IPS DF 4.7 (cell line): ENCODE results near the gene SIGLEC11.
"Not testable (repeated sequence)": the region's sequence is repeated elsewhere in the genome, so short reads cannot be mapped to it uniquely, and the experiment has no call there.

ENCODE experiments used
- DNase-seq: peaks from one replicate; pipeline ENCODE4 v3.0.0-alpha.2; 2013; ENCODE audit warnings: low spot score; ENCODE audit errors: extremely low read depth

Gene SIGLEC11

DNA sequence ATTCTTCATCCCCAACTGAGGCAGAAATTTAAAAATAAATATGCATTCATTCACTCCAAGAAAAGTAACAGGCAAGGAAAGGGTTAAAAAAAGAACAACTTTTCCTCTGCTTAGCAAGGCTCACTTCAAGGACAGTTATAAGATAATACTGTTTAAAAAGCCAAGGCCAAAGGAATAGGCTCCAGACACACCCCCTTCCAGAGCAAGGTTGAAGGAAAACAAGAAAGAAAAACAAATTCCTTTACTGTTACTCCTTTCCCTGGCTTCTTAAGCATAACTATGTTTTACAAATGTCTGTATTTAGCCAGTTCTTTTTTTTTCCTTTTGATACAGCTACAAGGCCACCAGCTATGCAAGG is 8.5 kb downstream of the SIGLEC11 start:
- DNase-seq, result no peak

- DNase-seq, result no peak
Observed at GRCh38 chr19:49951806-49952478, 9.0 kb downstream of the SIGLEC11 start.

- DNase-seq, result no peak
Observed at GRCh38 chr19:49950956-49951526, 9.9 kb downstream of the SIGLEC11 start.

- DNase-seq, result no peak
Observed at GRCh38 chr19:49950590-49950948, 10.4 kb downstream of the SIGLEC11 start.

DNA sequence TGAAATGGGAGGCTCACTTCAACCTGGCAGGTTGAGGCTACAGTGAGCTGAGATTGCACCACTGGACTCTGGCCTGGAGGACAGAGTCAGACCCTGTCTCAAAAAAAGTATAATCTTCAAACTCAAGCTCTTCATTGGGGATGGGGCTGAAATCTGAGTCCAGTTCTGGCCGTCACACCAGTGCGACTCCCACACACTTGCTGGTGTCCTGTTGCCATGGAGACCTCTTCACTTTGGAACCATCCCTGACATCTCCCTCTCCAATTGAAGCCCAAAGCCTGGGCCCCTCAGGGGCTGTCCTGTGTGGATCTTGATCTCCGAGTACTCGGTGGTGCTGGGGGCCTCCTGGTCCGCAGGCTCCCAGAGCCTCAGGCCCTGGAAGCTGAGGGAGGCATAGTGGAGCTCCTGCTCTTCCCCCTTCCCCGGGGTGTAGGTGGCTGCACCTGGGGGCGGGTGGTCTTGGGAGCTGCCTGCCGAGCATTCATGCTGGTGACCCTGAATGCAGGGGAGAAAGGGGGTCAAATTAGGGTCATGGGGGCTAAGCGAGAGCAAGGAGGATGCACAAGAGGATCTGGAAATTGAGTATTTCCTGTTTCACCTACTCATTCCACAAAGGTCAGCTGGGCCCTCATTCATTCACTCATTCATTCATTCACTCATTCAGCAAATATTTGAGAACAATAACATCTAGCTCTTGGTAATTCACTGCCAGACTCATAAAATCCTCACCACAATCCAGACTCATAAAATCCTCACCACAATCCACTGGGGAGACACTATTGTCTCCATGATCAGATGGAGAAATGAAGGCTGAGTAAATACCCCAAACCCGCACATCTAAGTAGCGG is 11.0 kb downstream of the SIGLEC11 start:
- DNase-seq, result no peak

DNA sequence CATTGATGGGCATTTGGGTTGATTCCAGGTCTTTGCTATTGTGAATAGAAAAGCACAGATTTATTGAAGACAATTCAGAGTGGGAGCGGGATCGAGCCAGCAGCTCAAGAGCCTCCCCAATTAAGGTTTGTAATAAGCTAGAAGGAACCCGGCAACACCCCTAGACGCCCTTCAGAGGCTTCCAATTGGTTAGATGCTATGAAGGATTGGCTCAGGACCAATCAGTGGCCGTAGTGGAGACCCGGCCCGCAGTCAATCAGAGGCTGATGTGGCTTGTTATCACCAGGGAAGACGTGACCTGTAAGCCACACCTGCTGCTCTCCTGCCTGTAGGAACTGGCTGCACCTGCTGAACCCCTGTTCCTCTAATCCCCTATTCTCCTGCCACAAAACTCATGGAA is 14.6 kb downstream of the SIGLEC11 start:
- no peak for DNase-seq

DNA sequence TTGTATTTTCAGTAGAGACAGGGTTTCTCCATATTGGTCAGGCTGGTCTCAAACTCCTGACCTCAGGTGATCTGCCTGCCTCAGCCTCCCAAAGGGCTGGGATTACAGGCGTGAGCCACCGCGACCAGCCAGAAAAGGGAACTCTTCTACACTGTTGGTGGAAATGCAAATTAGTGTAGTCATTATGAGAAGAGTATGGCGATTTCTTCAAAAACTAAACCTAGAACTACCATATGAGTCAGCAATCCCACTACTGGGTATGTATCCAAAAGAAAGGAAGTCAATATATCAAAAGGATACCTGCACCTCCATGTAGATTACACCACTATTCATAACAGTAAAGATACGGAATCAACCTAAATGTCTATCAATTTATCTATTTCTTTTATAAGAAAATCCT is 16.4 kb downstream of the SIGLEC11 start:
- DNase-seq, result not testable (repeated sequence)

DNA sequence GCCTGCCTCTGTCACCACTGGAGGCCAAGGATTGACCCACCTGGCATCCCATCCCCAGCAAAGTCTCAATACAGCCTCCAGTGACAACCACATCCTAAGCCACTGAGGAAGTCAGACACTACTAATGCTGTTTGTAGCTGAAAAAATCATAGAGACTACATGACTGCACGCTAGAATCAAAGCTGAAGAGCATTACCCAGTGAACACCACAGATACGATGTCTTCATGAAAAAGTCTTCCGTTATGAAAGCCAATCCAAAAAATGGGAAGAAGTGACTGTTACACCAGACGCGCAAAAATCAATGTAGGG is 20.5 kb downstream of the SIGLEC11 start:
- DNase-seq, result no peak

- no peak for DNase-seq
Observed at GRCh38 chr19:49939721-49940481, 21.1 kb downstream of the SIGLEC11 start.

DNA sequence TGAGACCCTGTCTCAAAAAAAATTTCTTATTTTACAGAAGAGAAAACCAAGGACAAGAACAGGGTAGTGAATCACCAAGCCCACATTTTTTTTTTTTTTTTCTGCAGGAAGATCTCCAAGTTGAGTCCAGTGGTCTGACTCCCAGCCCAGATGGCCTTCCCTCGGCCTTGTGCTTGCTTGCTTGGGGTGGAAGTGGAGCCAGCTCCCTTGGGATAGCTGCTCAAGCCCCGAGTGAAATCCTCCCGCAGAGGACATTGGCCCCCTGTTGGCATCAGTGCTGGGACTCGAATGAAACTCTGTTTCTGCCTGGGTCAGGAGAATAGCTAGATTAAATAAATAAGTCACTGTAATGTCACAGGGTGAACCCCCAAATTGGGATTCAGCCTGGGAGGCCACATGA is 22.3 kb downstream of the SIGLEC11 start:
- DNase-seq, result no peak

DNA sequence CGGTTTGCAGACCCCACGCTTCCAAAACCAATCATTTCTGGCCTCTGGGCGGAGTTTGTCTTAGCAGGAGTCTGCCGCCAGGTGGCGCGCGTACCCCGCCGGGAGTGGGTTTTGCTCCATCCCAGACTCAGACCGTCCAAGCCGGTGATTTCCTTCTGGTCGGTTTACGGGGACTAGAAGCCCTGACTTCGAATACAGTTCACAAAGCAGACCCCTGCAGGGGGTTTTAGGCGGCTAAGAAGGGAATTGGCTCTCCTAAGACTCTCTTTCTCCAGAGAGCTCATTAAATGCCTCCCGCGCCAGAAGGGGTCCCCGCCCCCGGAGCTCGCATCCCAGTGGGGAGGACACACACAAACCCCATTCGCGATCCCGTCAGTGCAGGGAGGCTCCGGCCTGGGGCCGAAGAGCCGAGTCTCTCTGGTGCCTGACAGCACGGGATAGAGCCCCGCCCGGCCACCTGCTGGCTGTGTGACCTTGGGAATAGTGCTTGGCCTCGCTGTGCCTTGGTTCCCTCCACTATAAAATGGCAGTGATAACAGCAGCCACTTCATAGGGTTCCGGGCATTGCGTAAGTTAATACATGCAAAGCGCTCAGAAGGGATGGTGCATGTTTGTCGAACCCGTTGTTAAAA is 23.1 kb downstream of the SIGLEC11 start:
- DNase-seq, result no peak

DNA sequence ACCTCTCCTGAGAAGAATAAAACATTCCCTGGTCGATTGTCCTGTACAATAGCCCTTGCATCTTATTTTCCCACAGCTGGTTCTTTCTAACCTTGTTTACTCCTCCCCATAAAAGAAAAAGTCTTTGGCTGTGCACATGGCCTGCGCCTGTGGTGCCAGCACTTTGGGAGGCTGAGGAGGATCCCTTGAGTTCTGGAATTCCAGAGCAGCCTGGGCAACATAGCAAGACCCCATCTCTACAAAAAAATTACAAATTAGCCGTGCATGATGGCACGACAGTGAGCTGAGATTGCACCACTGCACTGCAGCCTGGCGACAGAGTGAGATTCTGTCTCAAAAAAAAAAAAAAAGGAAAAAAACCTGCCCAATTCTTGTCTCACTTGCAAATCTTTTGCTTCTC is 24.4 kb downstream of the SIGLEC11 start:
- DNase-seq, result no peak

- DNase-seq, result no peak
Observed at GRCh38 chr19:49933643-49934042, 27.3 kb downstream of the SIGLEC11 start.

DNA sequence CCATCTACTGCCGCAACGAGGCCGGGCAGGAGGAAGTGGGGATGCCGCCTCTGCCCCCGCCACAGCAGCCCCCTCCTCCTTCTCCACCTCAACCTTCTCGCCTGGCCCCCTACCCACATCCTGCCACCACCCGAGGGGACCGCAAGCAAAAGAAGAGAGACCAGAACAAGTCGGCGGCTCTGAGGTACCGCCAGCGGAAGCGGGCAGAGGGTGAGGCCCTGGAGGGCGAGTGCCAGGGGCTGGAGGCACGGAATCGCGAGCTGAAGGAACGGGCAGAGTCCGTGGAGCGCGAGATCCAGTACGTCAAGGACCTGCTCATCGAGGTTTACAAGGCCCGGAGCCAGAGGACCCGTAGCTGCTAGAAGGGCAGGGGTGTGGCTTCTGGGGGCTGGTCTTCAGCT is 28.2 kb downstream of the SIGLEC11 start:
- DNase-seq, result no peak

GRCh38 chr19:49932041-49932451 is 28.9 kb downstream of the SIGLEC11 start:
- no peak for DNase-seq

DNA sequence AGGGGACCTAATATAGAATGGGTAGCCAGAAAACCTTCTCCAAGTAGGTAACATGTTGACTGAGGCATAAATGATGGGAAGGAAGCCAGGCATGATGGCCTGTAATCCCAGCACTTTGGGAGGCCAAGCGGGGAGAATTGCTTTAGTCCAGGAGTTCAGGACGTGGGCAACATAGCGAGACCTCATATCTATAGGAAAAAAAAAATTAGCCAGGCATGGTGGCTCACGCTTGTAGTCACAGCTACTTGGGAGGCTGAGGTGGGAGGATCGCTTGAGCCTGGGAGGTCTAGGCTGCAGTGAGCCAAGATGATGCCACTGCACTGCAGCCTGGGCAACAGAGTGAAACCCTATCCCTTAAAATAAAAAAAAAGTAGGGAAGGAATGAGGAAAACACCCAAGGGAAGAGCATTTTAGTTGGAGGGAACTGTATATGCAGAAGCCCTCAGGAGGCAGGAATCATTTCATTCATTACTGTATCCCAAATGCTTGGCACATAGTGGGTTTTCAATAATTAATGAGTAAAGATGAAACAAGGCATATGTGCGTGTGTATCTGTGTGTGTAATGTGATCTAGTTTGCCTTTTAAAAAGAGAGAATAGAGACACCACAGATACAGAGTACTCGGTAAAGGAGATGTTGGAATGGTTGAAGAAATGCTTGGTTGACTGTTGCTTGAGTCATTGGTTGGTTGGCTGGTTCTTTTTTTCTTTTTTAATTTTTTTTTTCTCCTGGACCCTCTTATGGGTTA is 29.5 kb downstream of the SIGLEC11 start:
- no peak for DNase-seq

GRCh38 chr19:49930483-49931011 is 30.4 kb downstream of the SIGLEC11 start:
- no peak for DNase-seq

DNA sequence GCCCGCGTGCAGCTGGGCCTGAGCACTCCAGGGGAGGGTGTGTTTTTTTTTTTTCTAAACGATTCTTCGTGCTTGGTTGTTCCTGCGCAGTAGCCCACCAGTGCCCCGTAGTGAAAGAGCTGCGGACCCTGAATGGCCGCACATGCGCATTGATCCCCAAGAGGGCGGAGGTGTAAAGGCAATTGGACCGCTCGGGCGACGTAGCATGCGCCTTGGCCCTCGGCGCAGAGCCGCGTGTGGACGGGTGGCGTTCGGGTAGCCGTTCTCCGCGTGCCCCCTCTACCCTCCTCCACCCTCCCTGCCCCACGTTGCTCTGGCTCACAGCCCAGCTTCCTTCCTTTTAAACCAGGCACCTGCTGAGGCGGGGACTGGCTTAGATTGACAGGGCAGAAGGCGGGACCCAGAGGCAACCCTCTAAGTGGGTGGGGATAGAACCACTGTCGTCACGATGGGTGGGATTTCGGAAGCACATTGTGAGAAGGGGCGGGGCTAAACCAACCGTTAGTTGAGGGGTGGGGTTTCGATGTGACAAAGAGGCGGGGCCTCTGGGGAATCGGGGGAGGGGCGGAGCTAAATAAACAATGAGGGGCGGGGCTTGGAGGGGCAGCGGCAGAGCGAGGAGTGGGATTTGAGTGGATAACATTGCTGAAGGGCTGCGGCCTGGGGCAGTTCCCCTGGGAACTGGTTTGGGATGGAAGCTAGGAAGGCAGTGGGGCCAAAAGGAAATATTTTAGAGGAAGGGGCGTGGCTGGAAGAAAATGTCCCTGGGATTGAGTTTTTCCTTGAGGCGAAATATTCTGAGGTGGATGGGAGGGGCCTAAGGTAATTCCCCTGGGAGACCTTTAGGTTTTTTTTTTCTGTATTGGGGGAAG is 31.1 kb downstream of the SIGLEC11 start:
- no peak for DNase-seq

DNA sequence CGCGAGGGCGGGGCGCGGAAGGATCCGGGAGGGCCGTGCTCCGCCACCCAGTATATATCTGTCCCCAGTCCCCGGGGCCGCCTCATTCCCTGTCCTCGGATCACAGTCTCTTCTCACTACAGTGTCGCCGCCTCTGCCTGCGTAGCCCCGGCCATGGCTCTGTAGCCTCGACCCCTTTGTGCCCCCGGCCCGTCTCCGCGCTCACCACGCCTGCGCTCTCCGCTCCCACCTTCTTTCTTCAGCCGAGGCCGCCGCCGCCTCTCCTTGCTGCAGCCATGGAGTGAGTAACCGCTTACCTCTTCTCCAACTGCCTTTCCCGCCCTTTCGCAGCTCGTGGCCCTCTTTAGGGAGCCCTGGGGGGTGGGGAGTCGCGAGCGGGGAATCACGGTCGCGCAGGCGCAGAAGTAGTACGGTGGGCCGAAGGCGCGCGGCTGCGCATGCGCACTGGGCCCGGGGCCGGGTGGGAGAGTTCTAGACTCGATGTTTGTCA is 31.8 kb downstream of the SIGLEC11 start, which contains the start of the genes ATF5 and NUP62:
ATF5 (plus strand) TSS at position 85 of the 490 bp plus-strand sequence. CDS start 1,646 bp downstream, outside the sequence.
NUP62 (minus strand) TSS at position 384 of the 490 bp plus-strand sequence. CDS start 19,697 bp downstream, outside the sequence.
- no peak for DNase-seq
